HepG2 (cell line): ENCODE results near the gene MIF4GD. TPM values are rescaled to one million over a fixed set of nuclear protein-coding genes. Genes with fewer than 3 reads are reported as not detected.

Source experiments
- ATAC-seq: fragments of 200-7000 bp; cut with Tn5 transposase; 3 replicates; pipeline ENCODE4 v1.9.1; 2020; ENCODE audit warnings: mild to moderate bottlenecking, moderate library complexity
- BruUV-seq: library from RNA; stranded (reverse); fragments of 400-500 nt; replicated peaks from 2 replicates; lab custom pipeline; 2021; lab: Mats Ljungman, UMichigan
- CTCF ChIA-PET: fragments of 300-600 bp; formaldehyde crosslinking; extraction: SDS; loops from one replicate; lab custom pipeline; 2021; ENCODE audit warnings: low total read pairs, inconsistent platforms, low intra/inter-chr PET ratio; lab: Yijun Ruan, JAX
- POLR2A ChIA-PET: fragments of 350-600 bp; sonication (Branson Sonifier 250); formaldehyde crosslinking; loops from one replicate; lab custom pipeline; 2020; ENCODE audit warnings: antibody characterized with exemption, inconsistent platforms; lab: Yijun Ruan, JAX
- DNase-seq: peaks from one replicate; pipeline ENCODE4 v3.0.0-alpha.2; 2015; ENCODE audit warnings: low spot score
- FAIRE-seq: peaks from 3 replicates; lab custom pipeline; 2011; peaks lifted over from hg19 to GRCh38; lab: Jason Lieb, UNC
- H2AFZ ChIP-seq: one replicate; pipeline ENCODE4 v1.6.1; 2011; ENCODE audit warnings: low read length, inconsistent platforms
- H3K27ac ChIP-seq: fragments of 300-600 bp; 3 replicates; pipeline ENCODE4 v1.8.0; 2011; ENCODE audit warnings: mixed run types, mild to moderate bottlenecking, mixed read lengths, low read length, inconsistent platforms; ENCODE audit not compliant: insufficient read depth; ENCODE audit errors: extremely low read length
- H3K27me3 ChIP-seq, 2 experiments: fragments of 200-600 bp in 1 of 2; 2 replicates in 1 of 2; 3 replicates in 1 of 2; pipeline versions ENCODE4 v1.6.0 to v1.8.0; 2011; ENCODE audit warnings: low read length in 2 of 2, mild to moderate bottlenecking in 2 of 2, moderate library complexity in 2 of 2, inconsistent platforms in 1 of 2; ENCODE audit not compliant: insufficient read depth in 2 of 2, control insufficient read depth in 1 of 2
- H3K36me3 ChIP-seq, 2 experiments: fragments of 200-600 bp in 1 of 2; replicated peaks in 1 of 2; 2 replicates in 1 of 2; 3 replicates in 1 of 2; pipeline versions ENCODE4 v1.5.1 to v1.8.0; 2011; ENCODE audit warnings: low read length in 2 of 2, inconsistent platforms in 1 of 2; ENCODE audit not compliant: insufficient read depth in 2 of 2, control insufficient read depth in 1 of 2
- H3K4me1 ChIP-seq: 2 replicates; pipeline ENCODE4 v1.5.1; 2012; ENCODE audit warnings: low read length, inconsistent platforms; ENCODE audit not compliant: insufficient read depth
- H3K4me2 ChIP-seq: 2 replicates; pipeline ENCODE4 v1.6.0; 2011; ENCODE audit warnings: low read depth, low read length, inconsistent platforms
- H3K4me3 ChIP-seq, 3 experiments: fragments of 200-600 bp in 1 of 3; sonication (generic), shearing (Covaris generic) in 1 of 3; replicated peaks in 1 of 3; 2 replicates each; pipeline ENCODE4 v1.5.1; 2011 to 2016; ENCODE audit warnings: low read length in 3 of 3, inconsistent platforms in 2 of 3, low read depth in 2 of 3, mild to moderate bottlenecking in 2 of 3, control low read depth in 1 of 3, mixed read lengths in 1 of 3; ENCODE audit not compliant: insufficient read depth in 1 of 3
- H3K79me2 ChIP-seq: one replicate; pipeline ENCODE4 v1.6.1; 2011; ENCODE audit warnings: low read length, inconsistent platforms; ENCODE audit not compliant: insufficient read depth
- H3K9ac ChIP-seq: 2 replicates; pipeline ENCODE4 v1.6.0; 2011; ENCODE audit warnings: mild to moderate bottlenecking, low read depth, low read length, inconsistent platforms; ENCODE audit not compliant: insufficient read depth
- H3K9me3 ChIP-seq: 2 replicates; pipeline ENCODE4 v1.5.1; 2012; ENCODE audit warnings: mild to moderate bottlenecking, low read length
- H4K20me1 ChIP-seq: 2 replicates; pipeline ENCODE4 v1.6.0; 2011; ENCODE audit warnings: inconsistent platforms, mild to moderate bottlenecking, low read length, moderate library complexity; ENCODE audit not compliant: insufficient read depth
- ATF1 ChIP-seq: IDR thresholded peaks from 2 replicates; pipeline ENCODE4 v1.6.1; 2016; ENCODE audit warnings: mild to moderate bottlenecking, control low read depth
- CC2D1A ChIP-seq: sonication (generic); formaldehyde crosslinking; IDR thresholded peaks from 2 replicates; pipeline ENCODE4 v1.8.1; 2023; ENCODE audit warnings: mild to moderate bottlenecking, missing genetic modification reagents
- EED ChIP-seq: sonication (generic); formaldehyde crosslinking; IDR thresholded peaks from 2 replicates; pipeline ENCODE4 v1.5.0; 2020; ENCODE audit warnings: mild to moderate bottlenecking, missing genetic modification reagents
- FUBP1 ChIP-seq: sonication (generic); formaldehyde crosslinking; IDR thresholded peaks from 2 replicates; pipeline ENCODE4 v1.5.1; 2020; ENCODE audit warnings: missing genetic modification reagents, mild to moderate bottlenecking, borderline replicate concordance
- NFKB2 ChIP-seq: sonication (generic); formaldehyde crosslinking; IDR thresholded peaks from 2 replicates; pipeline ENCODE4 v1.4.0; 2020; ENCODE audit warnings: missing genetic modification reagents, borderline replicate concordance
- RCOR2 ChIP-seq: IDR thresholded peaks from 2 replicates; pipeline ENCODE4 v1.6.1; 2016; ENCODE audit warnings: missing biosample characterization, missing genetic modification reagents
- RFXAP ChIP-seq: sonication (generic); formaldehyde crosslinking; IDR thresholded peaks from 2 replicates; pipeline ENCODE4 v1.4.0; 2020; ENCODE audit warnings: missing genetic modification reagents, borderline replicate concordance
- SP1 ChIP-seq, 2 experiments: fragments of 450-650 bp in 1 of 2; sonication (generic) in 1 of 2; formaldehyde crosslinking in 1 of 2; IDR thresholded peaks; 2 replicates each; pipeline versions ENCODE4 v1.4.0 to v1.6.1; 2016 to 2020; ENCODE audit warnings: missing genetic modification reagents in 1 of 2
- ZNF180 ChIP-seq: sonication (generic); formaldehyde crosslinking; IDR thresholded peaks from 2 replicates; pipeline ENCODE4 v1.4.0; 2020; ENCODE audit warnings: low read depth, missing genetic modification reagents, borderline replicate concordance
- ZNF205 ChIP-seq: IDR thresholded peaks from 2 replicates; pipeline ENCODE4 v1.6.1; 2018; ENCODE audit warnings: missing biosample characterization, missing genetic modification reagents
- ZNF407 ChIP-seq: sonication (generic); formaldehyde crosslinking; IDR thresholded peaks from one replicate; pipeline ENCODE4 v1.5.1; 2020; ENCODE audit warnings: mild to moderate bottlenecking, missing genetic modification reagents; ENCODE audit errors: not compliant biosample characterization
- ZNF572 ChIP-seq: sonication (generic); formaldehyde crosslinking; IDR thresholded peaks from 2 replicates; pipeline ENCODE4 v1.5.1; 2020; ENCODE audit warnings: mild to moderate bottlenecking, missing genetic modification reagents
- WGBS: methylation state at CpG from one replicate; pipeline ENCODE4 v1.1.6; 2017; ENCODE audit warnings: low lambda C conversion rate; 5-methylcytosine and 5-hydroxymethylcytosine counted together
- in situ Hi-C: cut with HindIII; loops from 2 replicates; pipeline ENCODE4 v1.10.0; 2017; ENCODE audit warnings: low pct_unique_long_range_greater_than_20kb; ENCODE audit not compliant: extremely low pct_ligation_motif_present
- intact Hi-C: fragments of 100-400 bp; cut with micrococcal nuclease; formaldehyde crosslinking; loops from one replicate; pipeline ENCODE4 v1.10.0; 2022; ENCODE audit not compliant: unreplicated experiment
- polyA plus RNA-seq, 8 experiments: library from polyadenylated mRNA; depleted of rRNA in 3 of 8; stranded (reverse) in 7 of 8; unstranded in 1 of 8; fragments of >200 nt; fragmentation: Illumina TruSeq in 4 of 8; extraction: Trizol in 4 of 8; gene quantifications; 2 replicates each; pipeline versions ENCODE4 v1.2.1 to v1.2.3, GENCODE V29; 2011 to 2016; ENCODE audit warnings: low read depth in 4 of 8, missing spikeins in 1 of 8, mixed read lengths in 1 of 8; ENCODE audit not compliant: insufficient read depth in 1 of 8
- total RNA-seq, 5 experiments: library from RNA; depleted of rRNA; stranded (reverse); fragments of >200 nt; fragmentation: Illumina TruSeq; extraction: Trizol; gene quantifications; 2 replicates each; pipeline ENCODE4 v1.2.3, GENCODE V29; 2016; ENCODE audit warnings: low read depth in 1 of 5

MIF4GD gene
- total and polyA plus RNA-seq, 2 of the 13 experiments (the other 11 are each of a cell fraction or from before 2014, with no cell fraction given), result 14.0 to 28.0 TPM

GRCh38 chr17:75218131-75218530, 52.9 kb downstream of the MIF4GD start:
- Histone ChIP-seq H3K36me3 (peaks cover 23 to 72% of the 10 kb centered on the region in 2 experiments), H3K9me3 (no peaks in the 10 kb centered on the region), H3K27me3 (no peaks in the 10 kb centered on the region), H2AFZ (no peak overlapping the region), H3K27ac (no peak overlapping the region), H3K4me1 (no peaks in the 10 kb centered on the region), H3K79me2 (no peaks in the 10 kb centered on the region), H3K4me3 (no peak overlapping the region), H4K20me1 (no peaks in the 10 kb centered on the region), H3K4me2 (no peak overlapping the region), H3K9ac (no peak overlapping the region)
- intact Hi-C loops (no loop called here), in situ Hi-C loops (no loop called here)
- TF ChIP-seq ZNF407 (CRISPR knock-in tag), result no peak
- TF ChIP-seq CC2D1A (CRISPR knock-in tag), result no peak
- TF ChIP-seq EED (CRISPR knock-in tag), result no peak
- TF ChIP-seq ZNF572 (CRISPR knock-in tag), result no peak
- no peak for TF ChIP-seq RCOR2
- no peak for TF ChIP-seq ZNF205 (CRISPR knock-in tag)
- no peak for TF ChIP-seq SP1 (IDR thresholded peaks at IDR 0.05)
- TF ChIP-seq SP1 (CRISPR knock-in tag; IDR thresholded peaks at IDR 0.05), result no peak
- no peak for TF ChIP-seq ATF1
- no peak for TF ChIP-seq RFXAP (CRISPR knock-in tag)
- TF ChIP-seq NFKB2 (CRISPR knock-in tag), result no peak
- TF ChIP-seq ZNF180 (CRISPR knock-in tag), result no peak
- no peak for TF ChIP-seq FUBP1 (CRISPR knock-in tag)
- BruUV-seq, result no TSS peak
- FAIRE-seq (no peak), ATAC-seq (no peak), DNase-seq (no peak)
- ChIA-PET POLR2A (interaction anchor here (0.9 kb wide), 1 partner anchor 12 kb away, joined by 3 read pairs; the partner anchor contains the start of gene NUP85), CTCF (no interaction called here)
- WGBS, result over 99% methylated on average over 6 of the region's 6 CpGs
